ENCODE measurements around the gene PRLR.

Gene PRLR

GRCh38 chr5:35056686-35057085 lies 173.6 kb downstream of the PRLR start:
- in situ Hi-C loops (cut with MboI; ENCODE audit: low pct_unique_long_range_greater_than_20kb, low sequenced_read_pairs, unreplicated experiment): no loop called here
- no peak for TF ChIP-seq CTCF (IDR thresholded peaks at IDR 0.05; ENCODE audit: extremely low read depth, insufficient read depth, missing control alignments)
- DNase-seq (ENCODE audit: low spot score): no peak

GRCh38 chr5:35052838-35053237 lies 177.4 kb downstream of the PRLR start:
- DNase-seq (ENCODE audit: low spot score): no peak
- in situ Hi-C loops (cut with MboI; ENCODE audit: low pct_unique_long_range_greater_than_20kb, low sequenced_read_pairs, unreplicated experiment): no loop called here
- no peak for TF ChIP-seq CTCF (IDR thresholded peaks at IDR 0.05; ENCODE audit: extremely low read depth, insufficient read depth, missing control alignments)

- no peak for TF ChIP-seq CTCF (IDR thresholded peaks at IDR 0.05; ENCODE audit: extremely low read depth, insufficient read depth, missing control alignments)
- in situ Hi-C loops (cut with MboI; ENCODE audit: low pct_unique_long_range_greater_than_20kb, low sequenced_read_pairs, unreplicated experiment): no loop called here
- DNase-seq (ENCODE audit: low spot score): no peak
Measured at GRCh38 chr5:35050541-35051126, 179.7 kb downstream of the PRLR start.

- no peak for DNase-seq (ENCODE audit: low spot score)
- in situ Hi-C loops (cut with MboI; ENCODE audit: low pct_unique_long_range_greater_than_20kb, low sequenced_read_pairs, unreplicated experiment): no loop called here
- TF ChIP-seq CTCF (IDR thresholded peaks at IDR 0.05; ENCODE audit: extremely low read depth, insufficient read depth, missing control alignments): no peak
Measured at GRCh38 chr5:35048910-35049309, 181.4 kb downstream of the PRLR start.

GRCh38 chr5:35047785-35048404 lies 182.4 kb downstream of the PRLR start, which contains the start of gene AGXT2:
Gene AGXT2 (minus strand): TSS chr5:35047949. CDS start chr5:35047892, 57 bp downstream.
- DNase-seq (ENCODE audit: low spot score): no peak
- in situ Hi-C loops (cut with MboI; ENCODE audit: low pct_unique_long_range_greater_than_20kb, low sequenced_read_pairs, unreplicated experiment): no loop called here
- TF ChIP-seq CTCF (IDR thresholded peaks at IDR 0.05; ENCODE audit: extremely low read depth, insufficient read depth, missing control alignments): no peak

- no peak for DNase-seq (ENCODE audit: low spot score)
- in situ Hi-C loops (cut with MboI; ENCODE audit: low pct_unique_long_range_greater_than_20kb, low sequenced_read_pairs, unreplicated experiment): no loop called here
- no peak for TF ChIP-seq CTCF (IDR thresholded peaks at IDR 0.05; ENCODE audit: extremely low read depth, insufficient read depth, missing control alignments)
Measured at GRCh38 chr5:35046774-35047173, 183.5 kb downstream of the PRLR start.

Measured in GM13977 (cell line).